ENCODE measurements around the gene FRMPD4.

Gene FRMPD4

GRCh38 chrX:12595720-12596119 lies 457.4 kb downstream of the FRMPD4 start:
- H3K9me2 ChIP-seq (replicated peaks; ENCODE audit: low read depth, low read length), result no peaks in the 10 kb centered on the region
- H3K9ac ChIP-seq (ENCODE audit: low read depth, low read length, poor library complexity, severe bottlenecking), result no peak overlapping the region
- H2AFZ ChIP-seq (ENCODE audit: low read length), result no peak overlapping the region
- no peaks in the 10 kb centered on the region for H3K4me1 ChIP-seq (ENCODE audit: insufficient read depth, low read length, poor library complexity, severe bottlenecking)
- H4K20me1 ChIP-seq (ENCODE audit: insufficient read depth, low read length, poor library complexity, severe bottlenecking), result no peaks in the 10 kb centered on the region
- TF ChIP-seq CTCF (conservative IDR thresholded peaks at IDR 0.05; ENCODE audit: low read length) (no peak), EZH2phosphoT487 (IDR thresholded peaks at IDR 0.05; ENCODE audit: borderline replicate concordance) (no peak)
- H3F3A ChIP-seq (ENCODE audit: low read depth), result no peaks in the 10 kb centered on the region
- H3K4me2 ChIP-seq (ENCODE audit: low read depth, low read length, poor library complexity, severe bottlenecking), result no peak overlapping the region
- H3K4me3 ChIP-seq (ENCODE audit: low read length, poor library complexity, severe bottlenecking), result no peak overlapping the region
- H3K9me3 ChIP-seq (ENCODE audit: insufficient read depth, low read depth, low read length), result no peaks in the 10 kb centered on the region
- H3K27me3 ChIP-seq (ENCODE audit: insufficient read depth, low read length, poor library complexity, severe bottlenecking), result no peaks in the 10 kb centered on the region
- H3K36me3 ChIP-seq (ENCODE audit: insufficient read depth, low read length), result no peaks in the 10 kb centered on the region
- H3K79me2 ChIP-seq (ENCODE audit: insufficient read depth, low read length), result no peaks in the 10 kb centered on the region

DNA sequence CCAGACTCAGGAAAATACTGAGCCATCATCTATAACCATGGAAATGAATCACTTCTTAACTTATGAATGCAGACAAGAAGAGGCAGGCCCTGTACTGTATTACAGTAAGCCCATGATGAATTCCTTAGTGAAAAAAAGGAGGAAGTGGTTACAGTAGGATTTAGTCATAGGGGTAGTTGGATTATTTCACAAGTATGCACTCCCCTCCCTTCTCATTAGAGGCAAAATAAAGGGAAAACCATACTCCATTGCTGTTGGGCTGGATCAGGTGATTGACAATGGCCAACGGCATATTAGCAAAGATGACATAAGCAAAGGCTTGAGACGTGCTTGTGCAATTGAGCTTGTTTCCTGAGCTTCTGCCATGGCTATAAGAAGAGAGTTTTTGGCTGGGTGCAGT lies 471.8 kb downstream of the FRMPD4 start:
- Histone ChIP-seq H4K20me1 (ENCODE audit: insufficient read depth, low read length, poor library complexity, severe bottlenecking) (no peaks in the 10 kb centered on the region), H3K9ac (ENCODE audit: low read depth, low read length, poor library complexity, severe bottlenecking) (no peak overlapping the region), H3F3A (ENCODE audit: low read depth) (no peaks in the 10 kb centered on the region), H3K4me3 (ENCODE audit: low read length, poor library complexity, severe bottlenecking) (no peak overlapping the region), H3K4me2 (ENCODE audit: low read depth, low read length, poor library complexity, severe bottlenecking) (no peak overlapping the region), H3K79me2 (ENCODE audit: insufficient read depth, low read length) (no peaks in the 10 kb centered on the region), H3K27me3 (ENCODE audit: insufficient read depth, low read length, poor library complexity, severe bottlenecking) (no peaks in the 10 kb centered on the region), H3K36me3 (ENCODE audit: insufficient read depth, low read length) (no peaks in the 10 kb centered on the region), H3K9me2 (replicated peaks; ENCODE audit: low read depth, low read length) (no peaks in the 10 kb centered on the region), H3K4me1 (ENCODE audit: insufficient read depth, low read length, poor library complexity, severe bottlenecking) (no peaks in the 10 kb centered on the region), H2AFZ (ENCODE audit: low read length) (no peak overlapping the region), H3K9me3 (ENCODE audit: insufficient read depth, low read depth, low read length) (no peaks in the 10 kb centered on the region)
- TF ChIP-seq CTCF (conservative IDR thresholded peaks at IDR 0.05; ENCODE audit: low read length), result no peak

- Histone ChIP-seq H3K79me2 (ENCODE audit: insufficient read depth, low read length) (no peaks in the 10 kb centered on the region), H3K4me3 (ENCODE audit: low read length, poor library complexity, severe bottlenecking) (no peak overlapping the region), H3F3A (ENCODE audit: low read depth) (no peaks in the 10 kb centered on the region), H4K20me1 (ENCODE audit: insufficient read depth, low read length, poor library complexity, severe bottlenecking) (no peaks in the 10 kb centered on the region), H3K4me2 (ENCODE audit: low read depth, low read length, poor library complexity, severe bottlenecking) (no peak overlapping the region), H3K9me3 (ENCODE audit: insufficient read depth, low read depth, low read length) (no peaks in the 10 kb centered on the region), H3K9me2 (replicated peaks; ENCODE audit: low read depth, low read length) (no peaks in the 10 kb centered on the region), H3K4me1 (ENCODE audit: insufficient read depth, low read length, poor library complexity, severe bottlenecking) (no peaks in the 10 kb centered on the region), H3K36me3 (ENCODE audit: insufficient read depth, low read length) (no peaks in the 10 kb centered on the region), H3K9ac (ENCODE audit: low read depth, low read length, poor library complexity, severe bottlenecking) (no peak overlapping the region), H2AFZ (ENCODE audit: low read length) (no peak overlapping the region), H3K27me3 (ENCODE audit: insufficient read depth, low read length, poor library complexity, severe bottlenecking) (no peaks in the 10 kb centered on the region)
- TF ChIP-seq CTCF (conservative IDR thresholded peaks at IDR 0.05; ENCODE audit: low read length) (no peak), EZH2phosphoT487 (IDR thresholded peaks at IDR 0.05; ENCODE audit: borderline replicate concordance) (no peak)
Measured at GRCh38 chrX:12611471-12611870, 473.2 kb downstream of the FRMPD4 start.
